Heart left ventricle (tissue), 13 donors: ENCODE data around the gene GNPTG.

Experiments used
- POLR2A ChIP-seq, 2 donors: fragments of 450-650 bp; IDR thresholded peaks; one replicate each; pipeline ENCODE4 v1.6.1; 2017; ENCODE audit warnings: antibody characterized with exemption in 2 of 2, mild to moderate bottlenecking in 2 of 2, moderate library complexity in 2 of 2
- TF ChIP-seq, protein P1 (sequence below), 12 donors: fragments of 200-600 bp; sonication (generic) in 4 of 12; IDR thresholded peaks; one replicate each; pipeline versions ENCODE4 v1.5.0 to v1.8.0; 2018 to 2022; ENCODE audit warnings: antibody characterized with exemption in 12 of 12, mild to moderate bottlenecking in 5 of 12
- donor health status: ischemic (EF 13 %, LVEDD 7.1; RV severe dilation, severe dysfunction).
- donor health status: DM: no; HTN: yes; CAD: no.
- donor health status: DM: no; HTN: no; CAD: no.
- donor health status: ischemic (EF 25% LVEDD 6.9; RV normal size, moderate dysfunction).
- donor health status: ischemic (EF 25% LVEDD 5.7; RV mildly dilated, moderate dysfunction).
- donor health status: ischemic (EF 35%, LVEDD 5.7; RV mildly dilated, moderate dysfunction).
- donor health status: nonischemic (EF 11% LVEDD 7.7; RV severe dilation, severe dysfunction).
- donor health status: DM: yes; HTN: yes; CAD: no.
- donor health status: PGD.
- donor health status: ischemic (EF 29% LVEDD 5.4; RV normal size, mild dysfunction).
- donor health status: nonischemic (EF 23%, LVEDD 6.1; RV moderate dilation, normal function).

GRCh38 chr16:1337486-1337885 lies 14.2 kb upstream of the GNPTG start:
- TF ChIP-seq, protein P1, sequence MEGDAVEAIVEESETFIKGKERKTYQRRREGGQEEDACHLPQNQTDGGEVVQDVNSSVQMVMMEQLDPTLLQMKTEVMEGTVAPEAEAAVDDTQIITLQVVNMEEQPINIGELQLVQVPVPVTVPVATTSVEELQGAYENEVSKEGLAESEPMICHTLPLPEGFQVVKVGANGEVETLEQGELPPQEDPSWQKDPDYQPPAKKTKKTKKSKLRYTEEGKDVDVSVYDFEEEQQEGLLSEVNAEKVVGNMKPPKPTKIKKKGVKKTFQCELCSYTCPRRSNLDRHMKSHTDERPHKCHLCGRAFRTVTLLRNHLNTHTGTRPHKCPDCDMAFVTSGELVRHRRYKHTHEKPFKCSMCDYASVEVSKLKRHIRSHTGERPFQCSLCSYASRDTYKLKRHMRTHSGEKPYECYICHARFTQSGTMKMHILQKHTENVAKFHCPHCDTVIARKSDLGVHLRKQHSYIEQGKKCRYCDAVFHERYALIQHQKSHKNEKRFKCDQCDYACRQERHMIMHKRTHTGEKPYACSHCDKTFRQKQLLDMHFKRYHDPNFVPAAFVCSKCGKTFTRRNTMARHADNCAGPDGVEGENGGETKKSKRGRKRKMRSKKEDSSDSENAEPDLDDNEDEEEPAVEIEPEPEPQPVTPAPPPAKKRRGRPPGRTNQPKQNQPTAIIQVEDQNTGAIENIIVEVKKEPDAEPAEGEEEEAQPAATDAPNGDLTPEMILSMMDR (IDR thresholded peaks at IDR 0.05): no peak
- TF ChIP-seq POLR2A (IDR thresholded peaks at IDR 0.05): no peak
